Stimulated activated CD4-positive, alpha-beta T cell treated with anti-CD3 and anti-CD28 coated beads, Interleukin-12 subunit alpha, Interleukin-12 subunit beta, amount 100 ng/mL, for 48 hours (primary cell): Measurements from ENCODE around the gene TTF2.
A peak's percentile ranks its signal among the peaks of the same experiment; 100 is the strongest.
"Not testable (repeated sequence)": the region's sequence is repeated elsewhere in the genome, so short reads cannot be mapped to it uniquely, and the experiment has no call there.

Experiments
- DNase-seq, 3 donors: peaks; one replicate each; pipeline ENCODE4 v3.0.0-alpha.2; 2020; ENCODE audit warnings: low read depth in 2 of 3, low spot score in 1 of 3

Gene TTF2

GRCh38 chr1:117119144-117119543 is 59.0 kb downstream of the TTF2 start:
- DNase-seq: not testable (repeated sequence)

- DNase-seq: peak in 1 of 3 donors; percentile 5
These were observed 60.9 kb downstream of the TTF2 start for GRCh38 chr1:117120774-117121588.

DNA sequence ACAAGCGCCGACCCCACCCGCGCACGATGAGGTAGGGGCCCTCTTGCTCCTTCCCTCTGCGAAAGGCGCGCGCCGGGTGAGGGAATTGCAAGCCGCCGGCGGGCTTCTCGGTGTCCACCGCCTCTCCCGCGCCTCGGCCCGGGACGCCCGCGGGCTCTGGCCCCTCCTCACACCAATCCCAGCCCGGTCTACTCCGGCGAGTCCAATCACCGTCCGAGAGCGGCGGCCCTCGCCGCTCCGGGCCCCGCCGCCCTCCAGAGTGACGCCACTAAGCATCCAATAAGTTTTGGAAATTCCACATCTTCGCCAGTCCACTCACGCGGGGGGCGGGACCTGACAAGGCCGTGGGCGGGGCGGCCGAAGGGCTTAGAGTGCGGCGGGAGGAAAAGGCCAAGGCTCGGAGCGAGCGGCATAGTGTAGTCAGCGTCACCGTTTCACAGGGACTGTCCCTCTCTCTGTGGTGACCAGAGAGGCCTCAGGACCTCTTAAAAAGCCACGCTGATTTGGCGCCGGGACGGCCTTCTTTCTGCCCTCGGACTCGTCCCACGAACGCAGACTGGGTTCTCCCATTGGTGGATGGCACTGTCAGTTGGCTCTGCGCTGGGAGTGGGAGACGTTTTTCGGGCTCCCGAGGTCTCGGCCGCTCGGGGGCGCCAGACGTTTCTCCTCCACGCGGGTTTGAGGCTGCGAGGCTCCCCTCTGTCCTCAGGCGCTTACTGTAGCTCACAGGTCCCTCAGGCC is 61.6 kb downstream of the TTF2 start, which contains the start of gene TRIM45:
TRIM45 (minus strand) TSS at position 161 of the 741 bp plus-strand sequence. CDS start 548 bp downstream, outside the sequence.
- DNase-seq: peak; percentile 75 to 78 (median 76)

GRCh38 chr1:117122330-117123025 is 62.4 kb downstream of the TTF2 start:
- DNase-seq: no peak

GRCh38 chr1:117123274-117123673 is 63.1 kb downstream of the TTF2 start:
- no peak for DNase-seq

- DNase-seq: no peak
These were observed 64.5 kb downstream of the TTF2 start for GRCh38 chr1:117124661-117125060.

- no peak for DNase-seq
These were observed 67.7 kb downstream of the TTF2 start for GRCh38 chr1:117127795-117128194.

DNA sequence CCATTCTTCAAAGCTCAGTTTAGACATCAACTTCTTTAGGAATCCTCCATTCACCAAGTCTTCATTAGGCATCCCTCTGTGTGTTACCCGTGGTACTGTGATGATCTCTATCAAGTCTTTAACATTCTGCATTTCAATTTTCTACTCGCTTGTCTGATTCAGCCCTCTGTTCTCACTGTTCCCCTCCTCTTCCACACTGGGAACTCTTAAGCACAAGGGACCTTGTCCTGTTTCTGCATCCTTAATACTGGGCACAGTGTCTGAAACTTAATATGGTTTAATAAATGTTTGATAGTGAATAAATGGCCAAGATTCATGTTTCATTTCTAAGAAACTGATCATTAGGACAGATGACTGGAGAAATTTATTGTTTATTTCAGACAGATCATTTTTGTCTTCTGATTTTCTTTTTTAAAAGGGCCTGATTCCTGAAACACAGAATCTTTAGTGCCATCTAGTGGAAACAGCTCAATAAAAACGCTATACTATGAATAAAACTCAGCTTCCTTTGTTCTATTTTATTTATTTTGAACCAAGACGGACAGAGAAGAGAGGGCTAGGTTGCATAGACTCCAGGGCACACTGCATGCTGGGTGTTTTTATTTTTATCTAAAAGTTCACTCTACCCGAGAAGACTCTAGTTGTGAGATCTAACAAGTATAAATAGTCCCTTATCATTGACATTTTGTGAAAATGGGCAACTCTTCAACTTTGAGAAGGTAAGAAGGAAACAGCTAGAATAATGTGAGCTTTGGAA is 68.4 kb downstream of the TTF2 start:
- DNase-seq: no peak

- DNase-seq: no peak
These were observed 70.4 kb downstream of the TTF2 start for GRCh38 chr1:117130526-117130925.

GRCh38 chr1:117135329-117135728 is 75.2 kb downstream of the TTF2 start:
- no peak for DNase-seq

DNA sequence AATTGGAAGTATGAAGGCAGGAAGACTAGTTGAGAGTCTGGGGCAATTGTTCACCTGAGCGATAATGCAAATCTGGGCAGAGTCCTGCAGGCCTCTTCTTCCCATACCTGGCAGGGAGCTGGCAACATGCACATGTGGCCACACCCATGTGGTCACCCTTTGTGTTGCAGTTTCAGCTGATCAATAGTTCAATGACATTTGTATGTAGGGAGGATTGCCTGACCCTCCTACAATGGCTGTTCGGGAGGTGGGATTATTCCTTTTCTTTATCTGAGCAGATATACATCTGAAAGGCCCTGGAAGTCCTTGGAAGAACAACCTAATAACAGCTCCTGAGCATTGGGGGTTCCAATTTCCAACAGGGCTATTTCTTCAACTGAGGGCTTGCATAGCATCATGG is 76.6 kb downstream of the TTF2 start:
- no peak for DNase-seq

GRCh38 chr1:117137281-117137855 is 77.2 kb downstream of the TTF2 start:
- DNase-seq: no peak

GRCh38 chr1:117138106-117138505 is 78.0 kb downstream of the TTF2 start:
- no peak for DNase-seq

DNA sequence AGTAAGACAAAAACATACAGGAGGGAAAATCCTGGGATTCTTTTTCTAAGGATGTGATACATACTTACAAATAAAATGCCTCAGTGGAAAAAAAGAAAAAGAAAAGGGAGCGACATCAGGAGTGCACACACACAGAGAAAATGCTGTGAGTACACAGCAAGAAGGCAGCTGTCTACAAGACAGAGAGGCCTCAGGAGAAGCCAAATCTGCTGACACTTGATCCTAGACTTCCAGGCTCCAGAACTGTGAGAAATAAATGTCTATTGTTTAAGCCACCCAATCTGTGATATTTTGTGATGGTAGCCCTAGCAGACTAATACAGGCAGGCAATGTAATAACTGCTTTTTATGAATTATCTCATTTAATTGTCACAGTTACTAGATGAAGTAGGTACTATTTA is 78.4 kb downstream of the TTF2 start:
- DNase-seq: no peak

- DNase-seq: no peak
These were observed 82.1 kb downstream of the TTF2 start for GRCh38 chr1:117142200-117142599.

- no peak for DNase-seq
These were observed 83.0 kb downstream of the TTF2 start for GRCh38 chr1:117143172-117143571.

DNA sequence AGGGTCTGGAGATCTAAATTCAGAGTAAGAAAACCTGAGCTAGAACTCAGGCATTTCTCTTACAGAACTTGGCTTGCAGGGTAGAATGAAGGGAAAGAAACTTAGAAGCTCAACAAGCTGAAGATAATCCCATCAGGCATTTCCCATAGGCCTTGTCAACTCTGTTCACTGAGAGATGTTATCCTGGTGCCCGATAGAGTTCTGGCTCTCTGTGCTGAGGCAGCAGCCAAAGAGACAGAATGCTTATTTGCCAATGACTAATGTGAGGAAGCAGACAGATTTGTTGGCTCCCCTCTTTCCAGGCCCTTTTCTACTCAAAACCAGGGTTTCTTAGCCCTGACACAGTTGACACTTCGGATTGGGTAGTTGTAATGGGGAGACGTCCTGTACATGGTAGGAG is 83.7 kb downstream of the TTF2 start:
- DNase-seq: no peak

DNA sequence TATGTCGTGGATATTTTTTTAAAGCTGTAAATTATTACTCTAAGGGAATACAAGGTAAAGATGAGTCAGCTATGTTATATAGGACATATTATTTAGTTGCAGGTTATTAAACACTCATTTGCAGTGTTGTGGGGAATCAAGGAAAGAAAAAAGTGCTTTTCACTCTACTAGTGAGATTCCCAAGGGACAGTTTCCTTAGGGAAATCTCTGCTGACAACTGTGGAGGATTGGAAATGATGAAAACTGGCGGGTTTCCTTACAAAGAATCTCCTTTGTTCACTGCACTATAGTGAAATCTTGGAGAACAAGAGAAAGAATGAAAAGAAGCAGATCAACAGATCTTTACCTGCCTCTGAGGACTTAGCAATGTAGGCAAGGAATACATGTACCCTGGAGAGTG is 85.9 kb downstream of the TTF2 start:
- DNase-seq: no peak

- DNase-seq: no peak
These were observed 86.6 kb downstream of the TTF2 start for GRCh38 chr1:117146575-117147340.

DNA sequence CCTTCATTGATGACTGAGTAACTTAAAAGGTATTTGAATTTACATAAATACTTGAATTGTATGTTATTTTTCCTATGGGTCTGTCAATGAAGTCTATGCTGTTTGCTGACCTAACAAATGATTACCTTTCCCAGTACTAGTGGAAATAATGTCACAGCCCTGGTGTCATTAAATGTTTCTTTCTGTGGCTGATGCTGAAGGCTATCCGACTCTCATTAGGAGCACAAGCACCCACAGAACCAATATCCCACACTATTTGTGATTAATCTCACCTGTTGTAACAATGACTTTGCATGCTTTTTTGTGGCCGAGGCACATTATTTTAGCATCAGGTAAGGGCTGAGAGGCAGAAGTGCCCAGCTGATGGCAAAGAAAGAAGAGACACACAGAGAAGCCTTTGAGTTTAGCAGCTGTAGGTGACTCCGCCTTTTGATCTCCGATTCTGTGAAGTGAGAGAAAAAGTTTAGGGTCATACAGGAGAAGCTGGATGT is 87.3 kb downstream of the TTF2 start:
- DNase-seq: no peak
